Measurements from ENCODE around the gene TFIP11. TPM values are rescaled to one million over a fixed set of nuclear protein-coding genes. Genes with fewer than 3 reads are reported as not detected.
A peak's percentile ranks its signal among the peaks of the same experiment; 100 is the strongest.

TFIP11 gene
- total and polyA plus RNA-seq, 12 donors = 25.0 to 73.3 (median 37.2) TPM

DNA sequence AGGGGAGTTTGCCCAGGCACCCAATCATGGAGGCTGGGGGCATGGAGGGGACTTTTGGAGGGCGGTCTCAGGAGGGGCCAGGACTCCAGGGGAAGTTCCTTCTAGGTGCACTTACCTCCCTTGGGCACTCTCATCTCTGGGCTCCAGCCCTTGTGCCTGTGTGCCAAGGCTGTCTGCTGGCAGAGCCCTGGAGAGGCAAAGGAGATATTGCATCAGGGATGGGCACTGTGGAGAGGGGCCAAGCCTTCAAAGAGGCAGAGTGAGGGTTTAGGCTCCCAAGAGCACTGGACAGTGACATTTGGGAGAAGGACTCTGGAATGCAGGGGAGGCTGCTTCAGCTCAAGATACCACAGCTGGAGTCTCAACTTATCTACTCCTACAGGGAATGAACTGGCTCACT is 32.2 kb upstream of the TFIP11 start:
- peak in 3 of 7 donors; percentile 45 to 57 (median 53) for DNase-seq
- intact Hi-C loops (cut with DNase I) = no loop called here
- H3K9me3 ChIP-seq (replicated peaks in 1 of 3) = no peaks in the 10 kb centered on the region
- H3K4me3 ChIP-seq = no peak overlapping the region
- peak overlapping the region in 2 of 5 donors; percentile 15 to 39 for H3K27ac ChIP-seq
- peaks cover 0 to 22% of the 10 kb centered on the region in 2 donors for H3K36me3 ChIP-seq (replicated peaks in 1 of 2)
- H3K4me1 ChIP-seq (replicated peaks in 1 of 2) = peaks cover 16 to 20% of the 10 kb centered on the region in 2 donors
- no peak for TF ChIP-seq POLR2A (IDR thresholded peaks at IDR 0.05)
- no peak for TF ChIP-seq CTCF (IDR thresholded peaks at IDR 0.05)
- H3K27me3 ChIP-seq = no peaks in the 10 kb centered on the region
- WGBS, 4 donors = 94 to 100% (median 98%) methylated on average over 1 of the region's 1 CpG

DNA sequence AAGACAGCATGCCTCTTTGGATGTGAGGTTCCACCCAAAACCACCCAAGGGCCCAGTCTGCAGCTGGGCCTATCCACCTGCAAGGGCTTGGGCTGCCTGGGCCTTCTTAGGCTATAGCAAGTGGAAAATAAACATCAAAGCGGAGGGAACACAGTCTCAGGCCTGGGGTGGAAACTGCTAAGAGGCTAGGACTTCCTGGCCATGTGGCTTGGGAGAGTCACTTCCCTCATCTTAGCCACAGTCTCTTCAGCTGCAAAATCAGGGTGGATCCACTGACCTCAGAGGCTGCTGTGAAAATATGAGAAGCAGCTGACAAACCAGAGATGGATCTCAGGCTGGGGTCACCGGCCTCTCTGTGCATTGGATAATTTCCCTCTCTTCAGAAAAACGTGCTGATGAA is 30.6 kb upstream of the TFIP11 start:
- intact Hi-C loops (cut with DNase I) = no loop called here
- TF ChIP-seq POLR2A (IDR thresholded peaks at IDR 0.05) = no peak
- TF ChIP-seq CTCF (IDR thresholded peaks at IDR 0.05) = no peak

DNA sequence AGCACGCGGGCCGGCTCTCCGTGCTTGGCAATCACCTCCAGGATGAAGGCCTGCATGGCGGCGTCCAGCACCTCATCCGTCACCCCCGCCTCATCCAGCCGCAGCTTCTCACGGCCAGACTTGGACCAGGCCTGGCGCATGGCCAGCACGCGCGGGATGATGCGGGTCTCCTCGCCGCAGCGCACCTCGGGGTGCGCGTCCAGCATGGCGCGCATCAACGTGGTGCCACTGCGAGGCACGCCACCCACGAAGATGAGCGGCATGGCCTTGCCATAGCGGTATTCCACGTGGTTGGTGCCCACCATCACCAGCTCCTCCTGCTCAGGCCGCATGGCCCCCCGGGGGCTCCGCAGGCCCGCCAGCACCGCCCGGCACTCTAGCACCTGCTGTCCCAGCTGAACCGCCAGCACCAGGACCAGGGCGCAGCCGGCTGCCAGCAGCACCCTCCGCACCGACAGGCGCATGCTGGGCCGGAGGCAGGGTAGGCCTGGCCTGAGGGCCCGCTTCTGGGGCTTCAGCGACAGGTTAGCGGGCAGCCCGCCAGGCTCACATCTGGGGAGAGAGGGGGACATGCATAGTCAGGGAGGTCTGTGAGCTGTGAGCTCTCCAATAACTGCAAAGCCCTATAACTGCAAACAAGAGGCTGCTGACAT is 29.0 kb upstream of the TFIP11 start:
- 93 to 99% (median 95%) methylated on average over 15 to 47 of the region's 47 CpGs for WGBS, 4 donors
- H3K9me3 ChIP-seq (replicated peaks in 1 of 3) = no peaks in the 10 kb centered on the region
- no peak for TF ChIP-seq POLR2A (IDR thresholded peaks at IDR 0.05)
- no peak for TF ChIP-seq CTCF (IDR thresholded peaks at IDR 0.05)
- H3K27me3 ChIP-seq = no peaks in the 10 kb centered on the region
- peaks cover 0 to 27% of the 10 kb centered on the region in 2 donors for H3K36me3 ChIP-seq (replicated peaks in 1 of 2)
- DNase-seq = no peak
- no peak overlapping the region for H3K4me3 ChIP-seq
- intact Hi-C loops (cut with DNase I) = no loop called here
- H3K27ac ChIP-seq = no peak overlapping the region
- peaks cover 16 to 20% of the 10 kb centered on the region in 2 donors for H3K4me1 ChIP-seq (replicated peaks in 1 of 2)

More for the DNA sequence above, 30.6 kb upstream of the TFIP11 start:
- Histone ChIP-seq H3K4me3 (no peak overlapping the region), H3K4me1 (replicated peaks in 1 of 2) (peaks cover 16 to 20% of the 10 kb centered on the region in 2 donors), H3K27ac (peak overlapping the region in 3 of 5 donors; percentile 38 to 66 (median 40)), H3K36me3 (replicated peaks in 1 of 2) (peaks cover 0 to 26% of the 10 kb centered on the region in 2 donors), H3K27me3 (no peaks in the 10 kb centered on the region), H3K9me3 (replicated peaks in 1 of 3) (no peaks in the 10 kb centered on the region)
- 45 to 80% (median 63%) methylated on average over 1 to 3 of the region's 3 CpGs for WGBS, 4 donors
- peak in 1 of 7 donors; percentile 27 for DNase-seq

DNA sequence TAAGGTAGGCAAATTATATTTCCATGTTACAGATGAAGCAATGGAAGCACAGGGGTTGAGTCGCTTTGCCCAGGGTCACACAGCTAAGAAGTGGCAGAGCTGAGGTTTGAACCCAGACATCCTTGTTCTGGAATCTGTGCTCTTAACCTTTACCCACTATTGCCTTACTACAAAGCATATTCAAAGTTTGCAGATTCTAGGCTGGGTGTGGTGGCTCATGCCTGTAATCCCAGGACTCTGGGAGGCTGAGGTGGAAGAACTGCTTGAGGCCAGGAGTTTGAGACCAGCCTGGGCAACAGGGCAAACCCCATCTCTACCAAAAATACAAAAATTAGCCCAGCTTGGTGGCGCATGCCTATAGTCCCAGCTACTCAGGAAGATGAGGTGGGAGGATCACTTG is 27.8 kb upstream of the TFIP11 start:
- TF ChIP-seq CTCF (IDR thresholded peaks at IDR 0.05) (no peak), POLR2A (IDR thresholded peaks at IDR 0.05) (no peak)
- H3K36me3 ChIP-seq (replicated peaks in 1 of 2) = peaks cover 0 to 32% of the 10 kb centered on the region in 2 donors
- 96 to 98% (median 97%) methylated on average over 2 of the region's 2 CpGs for WGBS, 4 donors

More for the DNA sequence above, 27.8 kb upstream of the TFIP11 start:
- H3K27me3 ChIP-seq = no peaks in the 10 kb centered on the region
- no peak for DNase-seq
- no peak overlapping the region for H3K27ac ChIP-seq
- intact Hi-C loops (cut with DNase I) = no loop called here
- no peaks in the 10 kb centered on the region for H3K9me3 ChIP-seq (replicated peaks in 1 of 3)
- no peak overlapping the region for H3K4me3 ChIP-seq
- peaks cover 16 to 20% of the 10 kb centered on the region in 2 donors for H3K4me1 ChIP-seq (replicated peaks in 1 of 2)

All from adrenal gland (tissue), 12 donors.